ENCODE data around the gene VPS33B. TPM values are rescaled to one million over a fixed set of nuclear protein-coding genes. Genes with fewer than 3 reads are reported as not detected.
"Not testable (repeated sequence)": the region's sequence is repeated elsewhere in the genome, so short reads cannot be mapped to it uniquely, and the experiment has no call there.

VPS33B gene
- total RNA-seq, 1 donor from 2014 or later, result 22.7 TPM

- intact Hi-C loops (cut with micrococcal nuclease), result loop anchor here (1.0 kb wide), 1 partner anchor 77 kb away; no protein-coding TSS in a partner anchor
Measured at GRCh38 chr15:91032919-91033803, 10.8 kb upstream of the VPS33B start.

- intact Hi-C loops (cut with micrococcal nuclease), result no loop called here
Measured at GRCh38 chr15:91031796-91032195, 9.4 kb upstream of the VPS33B start.

- intact Hi-C loops (cut with micrococcal nuclease), result no loop called here
Measured at GRCh38 chr15:91027677-91028076, 5.3 kb upstream of the VPS33B start.

- intact Hi-C loops (cut with micrococcal nuclease), result no loop called here
Measured at GRCh38 chr15:91023720-91024119, 1.3 kb upstream of the VPS33B start.

GRCh38 chr15:91022832-91023129 is 387 bp upstream of the VPS33B start:
- intact Hi-C loops (cut with micrococcal nuclease), result loop anchor here (1.0 kb wide), 2 partner anchors 28 to 66 kb away; partner anchors contain the start of gene PRC1

- intact Hi-C loops (cut with micrococcal nuclease), result loop anchor here (1.0 kb wide), 2 partner anchors 27 to 65 kb away; partner anchors contain the start of gene PRC1
Measured at GRCh38 chr15:91021516-91022074, 799 bp downstream of the VPS33B start.

- intact Hi-C loops (cut with micrococcal nuclease), result no loop called here
Measured at GRCh38 chr15:91018158-91018557, 4.2 kb downstream of the VPS33B start.

GRCh38 chr15:91017716-91018115 is 4.7 kb downstream of the VPS33B start:
- intact Hi-C loops (cut with micrococcal nuclease), result no loop called here

- intact Hi-C loops (cut with micrococcal nuclease), result not testable (repeated sequence)
Measured at GRCh38 chr15:91013701-91014100, 8.7 kb downstream of the VPS33B start.

GRCh38 chr15:91007266-91007665 is 15.1 kb downstream of the VPS33B start:
- intact Hi-C loops (cut with micrococcal nuclease), result no loop called here

GRCh38 chr15:91001209-91001608 is 21.2 kb downstream of the VPS33B start:
- intact Hi-C loops (cut with micrococcal nuclease), result no loop called here

GRCh38 chr15:90998737-90999136 is 23.7 kb downstream of the VPS33B start:
- intact Hi-C loops (cut with micrococcal nuclease), result loop anchor here (10.0 kb wide), 1 partner anchor 856 kb away; the partner anchor contains the start of gene SLCO3A1

- intact Hi-C loops (cut with micrococcal nuclease), result loop anchor here (1.0 to 10.0 kb wide), 4 partner anchors 28 to 860 kb away; partner anchors contain the start of genes SLCO3A1, UNC45A and VPS33B
Measured at GRCh38 chr15:90994417-90995311, 27.7 kb downstream of the VPS33B start, which contains the start of gene PRC1. Gene PRC1, minus strand, starts transcription at chr15:90994535. Its CDS starts 118 bp downstream, at chr15:90994417.

- intact Hi-C loops (cut with micrococcal nuclease), result loop anchor here (1.0 to 10.0 kb wide), 4 partner anchors 28 to 861 kb away; partner anchors contain the start of genes SLCO3A1, UNC45A and VPS33B
Measured at GRCh38 chr15:90994059-90994416, 28.4 kb downstream of the VPS33B start.

GRCh38 chr15:90991587-90992285 is 30.7 kb downstream of the VPS33B start:
- intact Hi-C loops (cut with micrococcal nuclease), result loop anchor here (10.0 kb wide), 1 partner anchor 863 kb away; the partner anchor contains the start of gene SLCO3A1

- intact Hi-C loops (cut with micrococcal nuclease), result loop anchor here (10.0 kb wide), 1 partner anchor 864 kb away; the partner anchor contains the start of gene SLCO3A1
Measured at GRCh38 chr15:90990446-90990845, 31.9 kb downstream of the VPS33B start.

GRCh38 chr15:90989040-90989768 is 33.2 kb downstream of the VPS33B start:
- intact Hi-C loops (cut with micrococcal nuclease), result no loop called here

GRCh38 chr15:90988296-90988695 is 34.1 kb downstream of the VPS33B start:
- intact Hi-C loops (cut with micrococcal nuclease), result no loop called here

- intact Hi-C loops (cut with micrococcal nuclease), result no loop called here
Measured at GRCh38 chr15:90987561-90988141, 34.7 kb downstream of the VPS33B start.
